Measurements from ENCODE around the gene EIF6.

DNA sequence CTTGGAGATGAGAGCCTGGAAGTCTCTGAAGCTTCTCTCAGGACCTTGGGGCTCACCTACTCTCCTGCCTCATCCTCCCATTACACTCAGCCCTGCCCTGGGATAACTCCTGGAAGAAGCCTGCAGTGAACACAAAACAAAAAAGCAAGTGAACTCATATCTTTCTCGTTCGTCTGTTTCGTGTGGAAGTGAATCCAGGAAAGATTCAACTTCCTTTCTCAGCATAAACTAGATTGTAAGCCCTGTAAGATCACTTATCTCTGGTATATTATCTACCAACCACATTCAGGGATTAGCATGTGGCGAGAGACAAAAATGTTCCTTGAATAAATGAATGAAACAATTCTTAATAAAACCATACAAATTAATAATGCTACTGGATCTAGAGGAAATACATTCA, 44.1 kb upstream of the EIF6 start:
- TF ChIP-seq POLR2A (IDR thresholded peaks at IDR 0.05), result no peak
- TF ChIP-seq, protein P1, sequence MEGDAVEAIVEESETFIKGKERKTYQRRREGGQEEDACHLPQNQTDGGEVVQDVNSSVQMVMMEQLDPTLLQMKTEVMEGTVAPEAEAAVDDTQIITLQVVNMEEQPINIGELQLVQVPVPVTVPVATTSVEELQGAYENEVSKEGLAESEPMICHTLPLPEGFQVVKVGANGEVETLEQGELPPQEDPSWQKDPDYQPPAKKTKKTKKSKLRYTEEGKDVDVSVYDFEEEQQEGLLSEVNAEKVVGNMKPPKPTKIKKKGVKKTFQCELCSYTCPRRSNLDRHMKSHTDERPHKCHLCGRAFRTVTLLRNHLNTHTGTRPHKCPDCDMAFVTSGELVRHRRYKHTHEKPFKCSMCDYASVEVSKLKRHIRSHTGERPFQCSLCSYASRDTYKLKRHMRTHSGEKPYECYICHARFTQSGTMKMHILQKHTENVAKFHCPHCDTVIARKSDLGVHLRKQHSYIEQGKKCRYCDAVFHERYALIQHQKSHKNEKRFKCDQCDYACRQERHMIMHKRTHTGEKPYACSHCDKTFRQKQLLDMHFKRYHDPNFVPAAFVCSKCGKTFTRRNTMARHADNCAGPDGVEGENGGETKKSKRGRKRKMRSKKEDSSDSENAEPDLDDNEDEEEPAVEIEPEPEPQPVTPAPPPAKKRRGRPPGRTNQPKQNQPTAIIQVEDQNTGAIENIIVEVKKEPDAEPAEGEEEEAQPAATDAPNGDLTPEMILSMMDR (IDR thresholded peaks at IDR 0.05), result no peak

Measured in body of pancreas (tissue), 4 donors.